Measurements from ENCODE around the gene NPY.

Gene NPY

GRCh38 chr7:24318326-24318725, 34.3 kb downstream of the NPY start:
- no peak for DNase-seq

DNA sequence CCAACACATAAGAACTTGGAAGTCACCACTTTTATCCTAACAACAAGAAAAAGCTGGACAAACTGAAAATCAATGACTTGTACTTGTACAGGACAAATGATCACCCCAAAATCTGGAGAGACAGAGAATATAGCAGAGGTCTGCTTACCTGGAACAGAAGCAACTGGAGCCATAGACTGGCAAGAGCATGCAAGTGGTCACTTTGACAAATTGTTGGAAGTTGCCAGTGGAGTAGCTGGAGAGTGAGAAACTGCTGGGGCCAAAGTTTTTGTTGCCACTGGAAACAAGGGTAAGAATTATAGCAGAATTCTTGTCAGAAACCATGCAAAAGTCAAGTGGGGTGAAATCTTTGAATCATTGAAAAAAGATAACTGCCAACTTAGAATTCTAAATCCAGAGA, 35.2 kb downstream of the NPY start:
- no peak for DNase-seq

GRCh38 chr7:24323961-24324480, 40.0 kb downstream of the NPY start:
- DNase-seq: no peak

- DNase-seq: no peak
Measured at GRCh38 chr7:24325708-24326107, 41.7 kb downstream of the NPY start.

DNA sequence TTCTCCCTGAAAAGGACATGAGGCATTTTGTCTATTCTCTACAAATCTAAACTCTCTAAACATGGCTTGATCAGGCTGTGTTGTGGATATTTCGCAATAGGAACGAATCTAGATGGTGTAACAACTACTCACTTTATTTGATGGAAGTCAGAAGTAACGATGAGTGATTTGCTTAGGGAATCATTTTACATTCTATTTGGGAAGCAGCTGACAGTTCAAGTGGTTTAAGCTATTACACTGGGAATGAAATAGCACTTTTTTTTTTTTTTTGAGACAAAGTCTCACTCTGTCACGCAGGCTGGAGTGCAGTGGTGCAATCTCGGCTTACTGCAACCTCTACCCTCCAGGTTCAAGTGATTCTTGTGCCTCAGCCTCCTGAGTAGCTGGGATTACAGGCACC, 44.1 kb downstream of the NPY start:
- DNase-seq: no peak

- no peak for DNase-seq
Measured at GRCh38 chr7:24328894-24329293, 44.9 kb downstream of the NPY start.

DNA sequence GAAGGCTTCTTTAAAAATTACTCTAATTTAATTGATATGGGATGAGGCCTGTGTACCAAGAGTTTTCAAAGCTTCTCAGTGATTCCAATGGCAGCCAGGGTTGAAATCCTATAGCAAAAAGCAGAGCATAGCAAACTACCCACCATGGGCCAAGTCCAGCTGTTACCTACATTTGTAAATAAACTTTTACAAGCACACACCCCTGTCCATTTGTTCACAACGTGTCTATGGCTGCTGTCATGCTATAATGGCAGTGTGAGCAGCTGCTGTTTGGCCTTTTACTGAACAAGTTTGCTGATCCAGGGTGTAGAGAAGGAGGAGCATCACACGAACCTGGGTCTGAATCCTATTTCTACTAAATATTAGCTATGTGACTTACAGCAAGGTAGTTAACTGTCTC, 50.0 kb downstream of the NPY start:
- DNase-seq: no peak

GRCh38 chr7:24334627-24335026, 50.6 kb downstream of the NPY start:
- DNase-seq: no peak

- DNase-seq: no peak
Measured at GRCh38 chr7:24336461-24336860, 52.5 kb downstream of the NPY start.

DNA sequence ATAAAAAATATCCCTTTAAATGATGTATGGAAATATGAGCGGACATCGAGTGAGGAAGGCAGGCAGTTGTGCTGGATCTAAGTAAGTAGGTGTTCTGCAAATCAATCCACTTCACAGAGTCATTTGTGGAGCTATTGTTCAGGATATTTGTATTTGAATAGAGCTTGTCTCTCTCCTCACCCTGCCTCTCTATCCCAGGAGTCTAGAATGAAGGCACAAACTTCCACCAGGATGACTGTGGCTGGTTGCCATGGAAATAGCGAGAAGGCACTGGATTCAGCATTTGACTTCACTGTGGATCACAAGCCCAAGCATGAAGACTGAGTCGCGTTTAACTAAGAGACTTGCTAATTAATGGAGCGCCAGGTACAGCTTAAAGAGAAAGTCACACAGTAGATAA, 53.2 kb downstream of the NPY start:
- no peak for DNase-seq

GRCh38 chr7:24339575-24339974, 55.6 kb downstream of the NPY start:
- no peak for DNase-seq

- DNase-seq: no peak
Measured at GRCh38 chr7:24340727-24341126, 56.7 kb downstream of the NPY start.

Data from NCI-H2029 (cell line).